ENCODE data around the gene TMC5.
"Not testable (repeated sequence)": the region's sequence is repeated elsewhere in the genome, so short reads cannot be mapped to it uniquely, and the experiment has no call there.

Gene TMC5, protein sequence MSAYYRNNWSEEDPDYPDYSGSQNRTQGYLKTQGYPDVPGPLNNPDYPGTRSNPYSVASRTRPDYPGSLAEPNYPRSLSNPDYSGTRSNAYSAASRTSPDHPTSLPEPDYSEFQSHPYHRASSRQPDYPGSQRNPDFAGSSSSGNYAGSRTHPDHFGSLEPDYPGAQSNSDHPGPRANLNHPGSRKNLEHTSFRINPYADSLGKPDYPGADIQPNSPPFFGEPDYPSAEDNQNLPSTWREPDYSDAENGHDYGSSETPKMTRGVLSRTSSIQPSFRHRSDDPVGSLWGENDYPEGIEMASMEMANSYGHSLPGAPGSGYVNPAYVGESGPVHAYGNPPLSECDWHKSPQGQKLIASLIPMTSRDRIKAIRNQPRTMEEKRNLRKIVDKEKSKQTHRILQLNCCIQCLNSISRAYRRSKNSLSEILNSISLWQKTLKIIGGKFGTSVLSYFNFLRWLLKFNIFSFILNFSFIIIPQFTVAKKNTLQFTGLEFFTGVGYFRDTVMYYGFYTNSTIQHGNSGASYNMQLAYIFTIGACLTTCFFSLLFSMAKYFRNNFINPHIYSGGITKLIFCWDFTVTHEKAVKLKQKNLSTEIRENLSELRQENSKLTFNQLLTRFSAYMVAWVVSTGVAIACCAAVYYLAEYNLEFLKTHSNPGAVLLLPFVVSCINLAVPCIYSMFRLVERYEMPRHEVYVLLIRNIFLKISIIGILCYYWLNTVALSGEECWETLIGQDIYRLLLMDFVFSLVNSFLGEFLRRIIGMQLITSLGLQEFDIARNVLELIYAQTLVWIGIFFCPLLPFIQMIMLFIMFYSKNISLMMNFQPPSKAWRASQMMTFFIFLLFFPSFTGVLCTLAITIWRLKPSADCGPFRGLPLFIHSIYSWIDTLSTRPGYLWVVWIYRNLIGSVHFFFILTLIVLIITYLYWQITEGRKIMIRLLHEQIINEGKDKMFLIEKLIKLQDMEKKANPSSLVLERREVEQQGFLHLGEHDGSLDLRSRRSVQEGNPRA

DNA sequence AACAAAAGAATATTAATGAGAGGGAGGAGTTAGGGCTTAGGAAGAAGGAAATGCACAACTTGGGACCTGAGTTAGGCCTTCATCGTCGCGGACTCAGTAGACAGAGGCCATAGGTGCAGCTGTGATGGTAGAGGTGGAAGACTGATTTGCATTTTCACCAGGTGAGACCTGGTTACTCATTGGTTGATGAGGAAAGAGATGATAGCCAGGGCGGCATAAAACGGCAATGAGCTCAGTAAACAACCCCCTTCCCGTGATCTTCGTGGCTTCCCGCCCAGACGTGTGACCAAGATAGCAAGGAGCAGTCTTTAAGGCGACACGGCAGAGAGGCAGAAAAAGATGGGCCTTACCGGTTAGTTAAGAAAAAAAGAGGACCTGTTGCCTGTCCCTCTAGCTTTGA, at the start of gene TMC5:
Gene TMC5 (plus strand): TSS at position 244 of the 400 bp plus-strand sequence. CDS start 22,156 bp downstream, outside the sequence.
- no peaks in the 10 kb centered on the region for H3K9me3 ChIP-seq
- H3K4me3 ChIP-seq (ENCODE audit: low read depth in 1 of 2, low read length in 1 of 2) = no peak within 1 kb of the TSS
- no peaks in the 10 kb centered on the region for H3K36me3 ChIP-seq
- no peaks in the 10 kb centered on the region for H3K4me1 ChIP-seq (ENCODE audit: control insufficient read depth in 1 of 2, insufficient read depth in 1 of 2, low read depth in 1 of 2, low read length in 1 of 2)
- H3K27ac ChIP-seq = no peak within 1 kb of the TSS
- TF ChIP-seq, protein P1, sequence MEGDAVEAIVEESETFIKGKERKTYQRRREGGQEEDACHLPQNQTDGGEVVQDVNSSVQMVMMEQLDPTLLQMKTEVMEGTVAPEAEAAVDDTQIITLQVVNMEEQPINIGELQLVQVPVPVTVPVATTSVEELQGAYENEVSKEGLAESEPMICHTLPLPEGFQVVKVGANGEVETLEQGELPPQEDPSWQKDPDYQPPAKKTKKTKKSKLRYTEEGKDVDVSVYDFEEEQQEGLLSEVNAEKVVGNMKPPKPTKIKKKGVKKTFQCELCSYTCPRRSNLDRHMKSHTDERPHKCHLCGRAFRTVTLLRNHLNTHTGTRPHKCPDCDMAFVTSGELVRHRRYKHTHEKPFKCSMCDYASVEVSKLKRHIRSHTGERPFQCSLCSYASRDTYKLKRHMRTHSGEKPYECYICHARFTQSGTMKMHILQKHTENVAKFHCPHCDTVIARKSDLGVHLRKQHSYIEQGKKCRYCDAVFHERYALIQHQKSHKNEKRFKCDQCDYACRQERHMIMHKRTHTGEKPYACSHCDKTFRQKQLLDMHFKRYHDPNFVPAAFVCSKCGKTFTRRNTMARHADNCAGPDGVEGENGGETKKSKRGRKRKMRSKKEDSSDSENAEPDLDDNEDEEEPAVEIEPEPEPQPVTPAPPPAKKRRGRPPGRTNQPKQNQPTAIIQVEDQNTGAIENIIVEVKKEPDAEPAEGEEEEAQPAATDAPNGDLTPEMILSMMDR (IDR thresholded peaks at IDR 0.05) = no peak
- peaks cover 41% of the 10 kb centered on the region for H3K27me3 ChIP-seq

DNA sequence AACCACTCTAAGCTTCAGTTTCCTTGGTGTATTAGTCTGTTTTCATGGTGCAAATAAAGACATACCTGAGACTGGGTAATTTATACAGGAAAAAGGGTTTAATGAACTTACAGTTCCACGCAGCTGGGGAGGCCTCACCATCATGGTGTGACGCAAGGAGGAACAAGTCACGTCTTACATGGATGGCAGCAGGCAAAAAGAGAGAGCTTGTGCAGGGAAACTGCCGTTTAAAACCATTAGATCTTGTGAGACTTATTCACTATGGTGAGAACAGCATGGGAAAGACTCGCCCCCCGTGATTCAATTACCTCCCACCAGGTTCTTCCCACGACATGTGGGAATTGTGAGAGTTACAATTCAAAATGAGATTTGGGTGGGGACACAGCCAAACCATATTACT, 45.1 kb upstream of the TMC5 start:
- H3K27me3 ChIP-seq; H3K4me3 ChIP-seq (ENCODE audit: low read depth in 1 of 2, low read length in 1 of 2); H3K9me3 ChIP-seq; H3K4me1 ChIP-seq (ENCODE audit: control insufficient read depth in 1 of 2, insufficient read depth in 1 of 2, low read depth in 1 of 2, low read length in 1 of 2); H3K36me3 ChIP-seq; H3K27ac ChIP-seq: not testable (repeated sequence)

DNA sequence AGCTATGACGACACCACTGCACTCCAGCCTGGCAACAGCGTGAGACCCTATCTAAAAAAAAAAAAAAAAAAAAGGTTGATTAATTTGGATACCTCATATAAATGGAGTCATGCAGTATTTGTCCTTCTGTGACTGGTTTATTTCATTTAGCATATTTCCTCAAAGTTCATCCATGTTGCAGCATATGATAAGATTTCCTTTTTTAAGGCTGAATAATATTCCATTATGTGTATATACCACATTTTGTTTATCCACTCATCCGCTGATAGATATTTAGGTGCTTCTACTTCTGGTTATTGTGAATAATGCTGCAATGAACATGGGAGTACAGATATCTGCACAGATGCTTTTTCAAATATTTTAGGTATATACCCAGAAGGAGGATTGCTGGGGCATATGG, 43.3 kb upstream of the TMC5 start:
- Histone ChIP-seq H3K36me3 (no peaks in the 10 kb centered on the region), H3K4me3 (ENCODE audit: low read depth in 1 of 2, low read length in 1 of 2) (no peak overlapping the region), H3K27me3 (no peaks in the 10 kb centered on the region), H3K9me3 (no peaks in the 10 kb centered on the region), H3K27ac (no peak overlapping the region), H3K4me1 (ENCODE audit: control insufficient read depth in 1 of 2, insufficient read depth in 1 of 2, low read depth in 1 of 2, low read length in 1 of 2) (no peaks in the 10 kb centered on the region)
- TF ChIP-seq, protein P1 (IDR thresholded peaks at IDR 0.05) = no peak

DNA sequence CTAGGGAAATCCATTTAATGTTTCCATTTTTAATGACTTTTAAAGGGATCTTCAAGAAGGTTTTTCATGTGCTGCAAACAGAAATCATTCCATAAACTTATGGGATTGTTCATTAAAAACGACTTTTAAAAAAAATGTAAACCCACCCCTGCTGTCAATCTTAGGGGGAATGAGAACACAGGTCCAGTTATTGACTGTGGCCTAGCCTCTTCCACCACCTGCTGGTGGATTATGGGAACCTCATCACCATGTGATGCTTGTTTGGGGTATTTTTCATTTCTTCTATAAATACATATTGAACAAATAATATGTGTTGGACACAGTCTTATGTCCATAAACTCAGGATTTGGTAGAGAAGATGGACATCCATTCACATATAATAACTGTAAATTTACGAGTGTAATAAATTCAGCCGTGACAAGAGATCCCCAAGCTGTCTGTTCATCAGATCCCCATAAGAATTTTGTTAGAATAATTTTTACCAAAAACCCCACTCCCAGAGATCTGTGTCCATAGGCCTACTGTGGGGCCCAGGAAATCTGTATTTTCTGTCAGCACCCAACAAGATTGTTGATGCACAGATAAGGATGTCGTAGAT, 42.0 kb upstream of the TMC5 start:
- Histone ChIP-seq H3K4me1 (ENCODE audit: control insufficient read depth in 1 of 2, insufficient read depth in 1 of 2, low read depth in 1 of 2, low read length in 1 of 2) (no peaks in the 10 kb centered on the region), H3K27me3 (peaks cover 10% of the 10 kb centered on the region), H3K36me3 (no peaks in the 10 kb centered on the region), H3K9me3 (no peaks in the 10 kb centered on the region), H3K27ac (no peak overlapping the region), H3K4me3 (ENCODE audit: low read depth in 1 of 2, low read length in 1 of 2) (no peak overlapping the region)
- TF ChIP-seq, protein P1 (IDR thresholded peaks at IDR 0.05) = no peak

DNA sequence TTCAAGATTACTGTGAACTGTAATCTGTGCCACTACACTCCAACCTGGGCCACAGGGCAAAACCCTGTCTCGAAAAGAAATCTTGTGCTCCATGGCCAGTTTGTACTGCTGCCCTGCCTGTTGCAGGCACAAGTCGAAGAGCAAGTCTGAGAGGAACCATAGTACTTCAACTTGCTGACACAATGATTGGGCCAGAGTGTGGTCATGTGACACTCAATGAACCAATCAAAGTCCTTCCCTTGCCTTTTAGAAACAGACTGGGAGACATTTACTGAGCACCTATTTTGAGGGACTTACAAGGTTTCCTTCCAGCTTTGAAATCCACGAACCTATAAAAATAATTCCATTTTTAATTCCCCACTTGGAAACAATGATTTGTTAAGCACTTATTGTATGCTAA, 39.8 kb upstream of the TMC5 start:
- no peaks in the 10 kb centered on the region for H3K36me3 ChIP-seq
- H3K9me3 ChIP-seq = no peaks in the 10 kb centered on the region
- H3K27me3 ChIP-seq = peaks cover 28% of the 10 kb centered on the region
- no peak overlapping the region for H3K4me3 ChIP-seq (ENCODE audit: low read depth in 1 of 2, low read length in 1 of 2)
- TF ChIP-seq, protein P1 (IDR thresholded peaks at IDR 0.05) = no peak
- H3K27ac ChIP-seq = no peak overlapping the region
- no peaks in the 10 kb centered on the region for H3K4me1 ChIP-seq (ENCODE audit: control insufficient read depth in 1 of 2, insufficient read depth in 1 of 2, low read depth in 1 of 2, low read length in 1 of 2)

All from neutrophil (primary cell).